Measurements from ENCODE around the gene TAOK1. TPM values are rescaled to one million over a fixed set of nuclear protein-coding genes. Genes with fewer than 3 reads are reported as not detected.
A peak's percentile ranks its signal among the peaks of the same experiment; 100 is the strongest.

Gene TAOK1
- total and polyA plus RNA-seq, 2 of the 13 experiments (the other 11 are each of a cell fraction or from before 2014, with no cell fraction given) = 14.1 to 23.0 TPM

DNA sequence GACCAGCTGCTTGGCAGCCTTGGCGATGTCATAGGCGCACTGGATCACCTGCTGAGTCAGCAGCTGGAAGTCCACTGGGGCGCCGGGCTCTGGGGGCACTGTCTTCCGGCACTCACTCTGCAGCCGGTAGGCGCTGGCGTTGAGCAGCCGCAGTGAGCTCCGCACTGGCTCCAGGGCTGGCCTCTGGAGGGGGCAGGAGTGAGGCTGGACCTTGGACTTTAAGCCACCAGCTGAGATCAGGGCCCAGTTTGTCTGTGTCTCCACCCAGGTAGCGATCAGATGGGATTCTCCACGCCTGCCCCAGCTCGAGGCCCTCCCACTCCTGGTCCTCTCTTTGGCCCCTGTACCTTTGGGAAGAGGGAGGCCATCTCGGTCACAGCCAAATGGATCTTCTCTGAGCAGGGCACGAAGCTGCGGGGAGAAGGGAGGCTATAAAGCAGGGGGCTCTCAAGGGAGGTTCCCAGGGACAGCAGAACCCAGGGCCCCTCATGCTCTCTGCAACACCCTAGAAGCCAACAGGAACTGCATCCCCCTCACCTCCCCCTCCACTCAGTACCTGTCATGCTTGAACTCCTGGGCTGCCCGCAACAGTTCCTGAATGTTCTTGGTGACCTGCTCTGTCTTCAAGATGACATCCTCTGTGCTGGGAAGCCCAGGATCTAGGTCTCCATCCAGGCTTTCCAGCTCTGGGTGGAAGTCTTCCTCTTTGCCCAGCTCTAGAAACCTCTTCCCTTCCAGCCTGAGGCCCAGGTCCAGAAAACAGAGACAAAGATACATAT, 184.8 kb downstream of the TAOK1 start (continued):
- TF ChIP-seq CREB1 (IDR thresholded peaks at IDR 0.05) (no peak), CREB1 (CRISPR knock-in tag; IDR thresholded peaks at IDR 0.05) (no peak), ESRRA (CRISPR knock-in tag; IDR thresholded peaks at IDR 0.05; ENCODE audit: low read depth) (peak; percentile 87), PPARG (CRISPR knock-in tag; conservative IDR thresholded peaks at IDR 0.05) (0 out of 2 replicates have a peak, but pooled peaks have one; percentile 27), ZSCAN30 (CRISPR knock-in tag; IDR thresholded peaks at IDR 0.05) (no peak), ZFP41 (CRISPR knock-in tag; IDR thresholded peaks at IDR 0.05; ENCODE audit: borderline replicate concordance) (no peak), CBX1 (IDR thresholded peaks at IDR 0.05; ENCODE audit: low read depth) (no peak), ZNF768 (CRISPR knock-in tag; IDR thresholded peaks at IDR 0.05) (peak; percentile 44; the same call in 1 of the 2 replicates), ELF1 (CRISPR knock-in tag; IDR thresholded peaks at IDR 0.05) (peak; percentile 74), ZNF766 (CRISPR knock-in tag; IDR thresholded peaks at IDR 0.05; ENCODE audit: borderline replicate concordance) (0 out of 2 replicates have a peak, but pooled peaks have one; percentile 51), RFXANK (CRISPR knock-in tag; IDR thresholded peaks at IDR 0.05) (no peak), ASH2L (IDR thresholded peaks at IDR 0.05; ENCODE audit: insufficient read length, low read depth, low read length) (peak; percentile 78), GLI4 (CRISPR knock-in tag; IDR thresholded peaks at IDR 0.05; ENCODE audit: borderline replicate concordance) (no peak), SMYD3 (CRISPR knock-in tag; IDR thresholded peaks at IDR 0.05) (no peak), KLF13 (CRISPR knock-in tag; IDR thresholded peaks at IDR 0.05) (no peak), MIXL1 (CRISPR knock-in tag; IDR thresholded peaks at IDR 0.05) (peak; percentile 81)
- TF ChIP-seq, protein P1, sequence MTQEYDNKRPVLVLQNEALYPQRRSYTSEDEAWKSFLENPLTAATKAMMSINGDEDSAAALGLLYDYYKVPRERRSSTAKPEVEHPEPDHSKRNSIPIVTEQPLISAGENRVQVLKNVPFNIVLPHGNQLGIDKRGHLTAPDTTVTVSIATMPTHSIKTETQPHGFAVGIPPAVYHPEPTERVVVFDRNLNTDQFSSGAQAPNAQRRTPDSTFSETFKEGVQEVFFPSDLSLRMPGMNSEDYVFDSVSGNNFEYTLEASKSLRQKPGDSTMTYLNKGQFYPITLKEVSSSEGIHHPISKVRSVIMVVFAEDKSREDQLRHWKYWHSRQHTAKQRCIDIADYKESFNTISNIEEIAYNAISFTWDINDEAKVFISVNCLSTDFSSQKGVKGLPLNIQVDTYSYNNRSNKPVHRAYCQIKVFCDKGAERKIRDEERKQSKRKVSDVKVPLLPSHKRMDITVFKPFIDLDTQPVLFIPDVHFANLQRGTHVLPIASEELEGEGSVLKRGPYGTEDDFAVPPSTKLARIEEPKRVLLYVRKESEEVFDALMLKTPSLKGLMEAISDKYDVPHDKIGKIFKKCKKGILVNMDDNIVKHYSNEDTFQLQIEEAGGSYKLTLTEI (CRISPR knock-in tag; conservative IDR thresholded peaks at IDR 0.05) = no peak
- TF ChIP-seq, protein P2, sequence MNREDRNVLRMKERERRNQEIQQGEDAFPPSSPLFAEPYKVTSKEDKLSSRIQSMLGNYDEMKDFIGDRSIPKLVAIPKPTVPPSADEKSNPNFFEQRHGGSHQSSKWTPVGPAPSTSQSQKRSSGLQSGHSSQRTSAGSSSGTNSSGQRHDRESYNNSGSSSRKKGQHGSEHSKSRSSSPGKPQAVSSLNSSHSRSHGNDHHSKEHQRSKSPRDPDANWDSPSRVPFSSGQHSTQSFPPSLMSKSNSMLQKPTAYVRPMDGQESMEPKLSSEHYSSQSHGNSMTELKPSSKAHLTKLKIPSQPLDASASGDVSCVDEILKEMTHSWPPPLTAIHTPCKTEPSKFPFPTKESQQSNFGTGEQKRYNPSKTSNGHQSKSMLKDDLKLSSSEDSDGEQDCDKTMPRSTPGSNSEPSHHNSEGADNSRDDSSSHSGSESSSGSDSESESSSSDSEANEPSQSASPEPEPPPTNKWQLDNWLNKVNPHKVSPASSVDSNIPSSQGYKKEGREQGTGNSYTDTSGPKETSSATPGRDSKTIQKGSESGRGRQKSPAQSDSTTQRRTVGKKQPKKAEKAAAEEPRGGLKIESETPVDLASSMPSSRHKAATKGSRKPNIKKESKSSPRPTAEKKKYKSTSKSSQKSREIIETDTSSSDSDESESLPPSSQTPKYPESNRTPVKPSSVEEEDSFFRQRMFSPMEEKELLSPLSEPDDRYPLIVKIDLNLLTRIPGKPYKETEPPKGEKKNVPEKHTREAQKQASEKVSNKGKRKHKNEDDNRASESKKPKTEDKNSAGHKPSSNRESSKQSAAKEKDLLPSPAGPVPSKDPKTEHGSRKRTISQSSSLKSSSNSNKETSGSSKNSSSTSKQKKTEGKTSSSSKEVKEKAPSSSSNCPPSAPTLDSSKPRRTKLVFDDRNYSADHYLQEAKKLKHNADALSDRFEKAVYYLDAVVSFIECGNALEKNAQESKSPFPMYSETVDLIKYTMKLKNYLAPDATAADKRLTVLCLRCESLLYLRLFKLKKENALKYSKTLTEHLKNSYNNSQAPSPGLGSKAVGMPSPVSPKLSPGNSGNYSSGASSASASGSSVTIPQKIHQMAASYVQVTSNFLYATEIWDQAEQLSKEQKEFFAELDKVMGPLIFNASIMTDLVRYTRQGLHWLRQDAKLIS (CRISPR knock-in tag; IDR thresholded peaks at IDR 0.05) = no peak
- TF ChIP-seq, protein P3, sequence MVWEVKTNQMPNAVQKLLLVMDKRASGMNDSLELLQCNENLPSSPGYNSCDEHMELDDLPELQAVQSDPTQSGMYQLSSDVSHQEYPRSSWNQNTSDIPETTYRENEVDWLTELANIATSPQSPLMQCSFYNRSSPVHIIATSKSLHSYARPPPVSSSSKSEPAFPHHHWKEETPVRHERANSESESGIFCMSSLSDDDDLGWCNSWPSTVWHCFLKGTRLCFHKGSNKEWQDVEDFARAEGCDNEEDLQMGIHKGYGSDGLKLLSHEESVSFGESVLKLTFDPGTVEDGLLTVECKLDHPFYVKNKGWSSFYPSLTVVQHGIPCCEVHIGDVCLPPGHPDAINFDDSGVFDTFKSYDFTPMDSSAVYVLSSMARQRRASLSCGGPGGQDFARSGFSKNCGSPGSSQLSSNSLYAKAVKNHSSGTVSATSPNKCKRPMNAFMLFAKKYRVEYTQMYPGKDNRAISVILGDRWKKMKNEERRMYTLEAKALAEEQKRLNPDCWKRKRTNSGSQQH (CRISPR knock-in tag; IDR thresholded peaks at IDR 0.05; ENCODE audit: low read depth) = 0 out of 2 replicates have a peak, but pooled peaks have one; percentile 34
- TF ChIP-seq, protein P4, sequence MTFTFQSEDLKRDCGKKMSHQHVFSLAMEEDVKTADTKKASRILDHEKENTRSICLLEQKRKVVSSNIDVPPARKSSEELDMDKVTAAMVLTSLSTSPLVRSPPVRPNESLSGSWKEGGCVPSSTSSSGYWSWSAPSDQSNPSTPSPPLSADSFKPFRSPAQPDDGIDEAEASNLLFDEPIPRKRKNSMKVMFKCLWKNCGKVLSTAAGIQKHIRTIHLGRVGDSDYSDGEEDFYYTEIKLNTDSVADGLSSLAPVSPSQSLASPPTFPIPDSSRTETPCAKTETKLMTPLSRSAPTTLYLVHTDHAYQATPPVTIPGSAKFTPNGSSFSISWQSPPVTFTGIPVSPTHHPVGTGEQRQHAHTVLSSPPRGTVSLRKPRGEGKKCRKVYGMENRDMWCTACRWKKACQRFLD (CRISPR knock-in tag; IDR thresholded peaks at IDR 0.05; ENCODE audit: borderline replicate concordance) = no peak
- TF ChIP-seq, protein P5, sequence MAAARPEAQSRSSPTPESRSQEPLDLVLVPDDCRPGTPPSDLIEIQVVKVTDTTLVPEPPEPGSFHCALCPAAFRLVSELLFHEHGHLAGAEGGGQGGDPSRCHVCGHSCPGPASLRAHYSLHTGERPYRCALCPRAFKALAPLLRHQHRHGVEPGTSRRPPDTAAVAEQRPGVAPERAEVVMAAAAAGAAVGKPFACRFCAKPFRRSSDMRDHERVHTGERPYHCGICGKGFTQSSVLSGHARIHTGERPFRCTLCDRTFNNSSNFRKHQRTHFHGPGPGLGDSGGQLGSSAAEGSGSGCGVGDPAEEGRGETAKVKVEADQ (CRISPR knock-in tag; IDR thresholded peaks at IDR 0.05; ENCODE audit: borderline replicate concordance) = no peak

All from HepG2 (cell line).